Islet precursor cell (in vitro differentiated cells): Measurements from ENCODE around the gene RARRES1.
A peak's percentile ranks its signal among the peaks of the same experiment; 100 is the strongest.

Experiments
- DNase-seq: peaks from one replicate; pipeline ENCODE4 v3.0.0-alpha.2; 2018

RARRES1 gene, protein sequence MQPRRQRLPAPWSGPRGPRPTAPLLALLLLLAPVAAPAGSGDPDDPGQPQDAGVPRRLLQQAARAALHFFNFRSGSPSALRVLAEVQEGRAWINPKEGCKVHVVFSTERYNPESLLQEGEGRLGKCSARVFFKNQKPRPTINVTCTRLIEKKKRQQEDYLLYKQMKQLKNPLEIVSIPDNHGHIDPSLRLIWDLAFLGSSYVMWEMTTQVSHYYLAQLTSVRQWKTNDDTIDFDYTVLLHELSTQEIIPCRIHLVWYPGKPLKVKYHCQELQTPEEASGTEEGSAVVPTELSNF

GRCh38 chr3:158731938-158732855, at the start of gene RARRES1:
Gene RARRES1 (minus strand): TSS chr3:158732457. CDS start chr3:158732415, 42 bp downstream.
- DNase-seq, result peak; percentile 79

GRCh38 chr3:158781849-158782248, 49.6 kb upstream of the RARRES1 start:
- no peak for DNase-seq

- DNase-seq, result no peak
Observed at GRCh38 chr3:158781191-158781590, 48.9 kb upstream of the RARRES1 start.

DNA sequence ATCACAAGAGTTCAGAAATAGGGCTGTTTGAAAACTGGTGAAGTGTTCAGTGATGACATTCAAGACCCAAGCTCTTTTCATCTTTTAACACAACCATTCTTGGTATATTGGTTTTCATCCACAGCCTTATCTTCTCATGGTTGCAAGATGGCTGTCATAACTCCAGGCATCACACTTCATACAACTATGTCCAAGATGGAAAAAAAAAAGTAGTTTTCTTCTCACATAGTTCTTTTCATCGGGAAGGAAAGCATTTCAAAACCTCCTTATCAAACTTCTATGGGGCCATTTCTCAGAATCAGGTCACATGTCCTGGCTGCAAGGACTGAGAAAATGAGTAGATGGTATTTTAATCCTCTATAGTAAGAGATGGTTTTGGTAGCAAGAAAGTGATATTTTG, 48.5 kb upstream of the RARRES1 start:
- DNase-seq, result no peak

DNA sequence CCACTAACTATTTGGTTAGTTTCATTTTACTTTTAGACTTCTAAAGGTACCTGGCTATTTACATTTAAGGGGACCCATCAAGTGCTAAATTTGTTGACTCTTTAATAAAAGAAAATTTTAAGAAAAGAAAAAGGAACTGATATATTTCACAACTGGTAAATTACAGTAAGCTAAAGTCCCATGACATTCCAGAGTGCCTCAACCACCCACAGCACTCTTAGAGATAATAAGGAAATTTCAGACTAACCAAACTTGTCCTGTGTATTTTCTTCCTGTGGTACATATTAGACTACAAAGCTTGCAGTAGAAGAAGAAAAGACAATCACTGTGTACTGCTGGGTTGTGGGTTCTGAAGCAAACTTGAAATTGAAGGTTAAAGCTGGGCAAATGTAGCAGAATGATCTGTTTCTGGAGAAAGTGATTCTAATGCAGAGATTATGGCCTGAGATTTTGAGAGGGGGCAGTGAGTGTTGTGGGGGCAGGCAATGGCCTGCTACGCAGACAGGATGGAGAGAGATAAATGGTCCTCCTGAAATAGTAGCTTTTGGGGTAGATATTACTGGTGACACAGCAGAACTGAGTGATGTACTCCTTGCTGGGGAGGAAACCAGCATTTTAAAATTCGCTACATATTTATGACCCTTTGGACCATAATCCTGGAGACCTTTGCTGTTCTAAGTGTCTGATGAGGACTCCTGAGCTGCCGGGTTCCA, 45.1 kb upstream of the RARRES1 start:
- no peak for DNase-seq

- DNase-seq, result no peak
Observed at GRCh38 chr3:158776531-158776930, 44.3 kb upstream of the RARRES1 start.

DNA sequence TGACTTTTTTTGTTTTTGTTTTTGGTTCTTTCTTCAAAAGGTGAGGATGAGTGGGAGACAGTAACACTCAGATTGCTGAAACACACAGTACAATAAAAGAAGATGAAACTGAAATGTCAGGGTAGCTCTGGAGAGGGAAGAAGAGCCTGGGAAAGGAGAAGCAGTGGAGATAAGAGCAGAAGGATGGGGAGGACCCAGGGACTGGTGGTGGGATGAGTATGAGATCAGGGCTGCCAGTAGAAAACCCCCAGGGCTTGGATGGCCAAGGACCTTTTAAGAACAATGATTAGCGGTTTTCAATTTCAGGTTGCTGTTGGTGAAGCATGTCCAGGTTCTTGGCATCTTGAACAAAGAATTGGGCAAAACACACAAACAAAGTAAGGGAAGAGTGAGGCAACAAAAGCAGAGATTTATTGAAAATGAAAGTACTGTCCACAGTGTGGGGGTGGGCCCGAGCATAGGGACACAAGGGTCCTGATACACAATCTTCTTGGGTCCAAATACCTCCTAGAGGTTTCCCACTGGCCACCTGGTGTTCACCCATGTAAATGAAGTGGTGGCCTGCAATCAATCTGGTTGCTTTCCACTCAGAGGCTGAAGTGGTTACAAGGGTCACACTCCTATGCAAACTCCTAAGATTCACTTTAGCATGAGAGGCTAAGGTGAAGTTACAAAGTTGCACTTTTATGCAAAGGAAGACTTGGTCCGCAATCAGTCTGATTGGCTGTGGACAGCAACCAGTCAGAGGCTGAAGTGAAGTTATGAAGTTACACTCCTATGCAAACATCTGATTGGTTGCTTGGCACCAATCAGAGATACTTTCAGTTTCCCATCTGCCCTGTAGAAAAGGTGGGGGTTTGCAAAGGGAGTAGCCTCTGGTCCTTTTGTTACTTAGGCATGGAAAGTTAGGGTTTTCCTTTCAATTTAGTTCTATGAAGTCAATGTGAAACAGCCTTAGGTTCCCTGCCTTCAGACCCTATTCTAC, 43.5 kb upstream of the RARRES1 start:
- DNase-seq, result no peak

DNA sequence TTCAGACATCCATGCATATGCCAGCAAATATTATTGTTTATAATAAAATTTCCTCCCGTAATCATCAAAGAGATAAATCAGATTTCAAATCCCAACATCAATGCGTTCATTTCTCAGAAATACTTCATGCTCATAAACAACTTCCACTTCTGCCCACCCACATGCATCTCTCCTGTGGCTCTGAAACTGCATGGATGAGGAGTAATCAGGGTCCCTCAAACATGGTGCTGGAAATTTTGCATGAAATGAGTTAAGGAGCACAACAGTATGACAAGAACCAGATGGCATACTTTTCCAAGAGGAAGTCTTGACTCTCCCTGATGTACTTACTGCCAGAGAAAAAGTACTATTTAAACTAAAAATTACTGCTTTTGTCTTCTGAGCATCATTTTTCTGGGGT, 42.7 kb upstream of the RARRES1 start:
- no peak for DNase-seq

GRCh38 chr3:158773845-158774830, 41.9 kb upstream of the RARRES1 start:
- DNase-seq, result no peak

DNA sequence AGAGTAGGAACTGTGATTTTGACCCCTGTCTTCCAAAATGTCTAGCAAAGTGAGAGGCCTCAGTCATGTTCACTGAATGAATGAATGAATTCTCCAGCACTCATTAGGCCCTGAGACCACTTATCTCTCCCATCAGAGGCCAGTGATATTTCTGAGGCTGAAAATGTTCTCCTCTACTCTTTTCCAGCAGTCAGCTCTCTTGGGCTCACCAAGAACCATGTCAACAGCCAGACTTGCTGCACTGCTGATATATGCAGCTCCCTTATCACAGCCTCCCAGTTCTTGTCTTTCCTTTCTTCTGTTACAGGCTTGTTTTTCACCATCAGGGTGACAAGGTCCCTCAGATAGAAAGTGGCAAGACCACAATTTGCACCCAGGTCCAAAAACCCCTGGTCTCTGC, 40.9 kb upstream of the RARRES1 start:
- DNase-seq, result no peak

DNA sequence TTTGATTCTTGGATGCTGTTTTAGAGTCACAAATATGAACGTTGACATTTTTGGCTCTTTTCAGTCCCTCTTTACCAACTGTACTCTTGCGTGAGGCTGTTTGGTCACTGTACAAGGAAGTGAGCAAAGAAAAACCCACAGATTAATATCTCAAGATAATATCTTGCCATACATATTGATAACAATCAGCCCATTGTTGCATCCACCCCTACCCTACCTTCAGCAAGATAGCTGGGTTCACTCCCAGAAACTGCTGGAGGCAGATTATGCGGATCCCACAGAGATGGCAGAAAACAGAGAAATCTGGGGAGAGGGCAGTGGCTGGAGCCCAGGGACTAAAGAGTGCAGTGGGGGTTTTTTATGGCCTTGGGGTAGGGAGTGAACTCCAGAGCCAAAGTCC, 39.7 kb upstream of the RARRES1 start:
- DNase-seq, result no peak

GRCh38 chr3:158771577-158771976, 39.3 kb upstream of the RARRES1 start:
- no peak for DNase-seq

DNA sequence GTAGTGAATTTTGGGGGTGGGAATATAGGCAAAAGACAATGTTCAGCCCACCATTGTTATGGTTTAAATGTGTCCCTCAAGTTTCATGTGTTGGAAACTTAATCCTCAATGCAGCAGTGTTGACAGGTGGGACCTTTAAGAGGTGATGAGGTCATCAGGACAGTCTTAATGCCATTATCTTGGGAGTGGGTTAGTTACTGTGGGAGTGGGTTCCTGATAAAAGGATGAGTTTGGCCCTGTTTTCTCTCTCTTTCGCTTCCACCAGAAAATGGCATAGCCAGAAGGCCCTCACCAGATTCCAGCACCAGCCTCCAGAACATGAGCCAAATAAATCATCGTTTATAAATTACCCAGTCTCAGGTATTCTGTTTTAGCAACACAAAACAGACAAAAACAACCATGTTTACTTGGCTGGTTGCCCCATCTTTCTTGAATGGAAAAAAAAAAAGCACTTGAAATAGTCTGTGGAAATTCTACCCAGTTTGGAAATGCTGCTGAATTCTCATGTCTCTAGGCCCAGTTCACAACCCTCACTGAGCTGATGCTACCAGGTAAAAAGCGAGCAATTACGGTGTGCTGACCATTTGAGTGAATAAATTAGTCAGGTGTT, 38.6 kb upstream of the RARRES1 start:
- no peak for DNase-seq

DNA sequence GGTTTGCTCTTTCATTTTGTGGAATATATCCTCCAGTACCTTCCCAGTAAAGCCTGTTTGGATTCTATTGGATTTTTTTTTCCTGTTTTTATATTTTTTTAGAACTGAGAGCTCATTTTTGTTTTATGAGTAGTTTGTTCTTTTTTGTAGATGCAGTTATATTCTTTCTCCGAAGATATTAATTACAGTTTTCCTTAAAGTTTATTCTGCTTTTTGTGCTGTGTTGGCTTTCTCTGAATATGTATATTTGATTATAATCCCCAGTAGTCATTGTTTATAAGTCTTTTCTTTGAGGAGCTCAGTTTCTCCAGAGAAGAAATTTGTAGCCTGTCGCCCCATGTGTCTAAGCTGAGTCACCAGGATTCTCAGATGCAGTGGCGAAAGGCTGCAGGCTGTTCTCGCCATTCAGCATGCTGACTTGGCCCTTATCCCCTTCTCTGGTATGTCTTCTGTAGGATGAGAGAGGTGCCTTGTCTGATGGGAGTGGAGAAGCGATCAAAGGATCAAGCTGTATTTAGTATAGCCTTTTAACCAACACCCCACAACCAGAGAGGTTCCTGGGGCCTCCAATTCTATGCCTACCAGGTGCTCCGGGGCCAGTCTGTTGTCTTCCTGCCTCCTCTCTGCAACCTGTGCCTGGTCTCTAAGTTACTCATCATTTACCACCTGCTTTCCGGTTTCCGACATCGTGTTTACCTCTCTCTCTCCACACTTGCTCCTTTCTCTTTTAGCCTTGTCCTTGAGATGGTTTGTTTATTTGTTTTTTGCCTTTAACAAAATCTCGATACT, 37.9 kb upstream of the RARRES1 start:
- DNase-seq, result peak; percentile 86

GRCh38 chr3:158769549-158769948, 37.3 kb upstream of the RARRES1 start:
- no peak for DNase-seq

DNA sequence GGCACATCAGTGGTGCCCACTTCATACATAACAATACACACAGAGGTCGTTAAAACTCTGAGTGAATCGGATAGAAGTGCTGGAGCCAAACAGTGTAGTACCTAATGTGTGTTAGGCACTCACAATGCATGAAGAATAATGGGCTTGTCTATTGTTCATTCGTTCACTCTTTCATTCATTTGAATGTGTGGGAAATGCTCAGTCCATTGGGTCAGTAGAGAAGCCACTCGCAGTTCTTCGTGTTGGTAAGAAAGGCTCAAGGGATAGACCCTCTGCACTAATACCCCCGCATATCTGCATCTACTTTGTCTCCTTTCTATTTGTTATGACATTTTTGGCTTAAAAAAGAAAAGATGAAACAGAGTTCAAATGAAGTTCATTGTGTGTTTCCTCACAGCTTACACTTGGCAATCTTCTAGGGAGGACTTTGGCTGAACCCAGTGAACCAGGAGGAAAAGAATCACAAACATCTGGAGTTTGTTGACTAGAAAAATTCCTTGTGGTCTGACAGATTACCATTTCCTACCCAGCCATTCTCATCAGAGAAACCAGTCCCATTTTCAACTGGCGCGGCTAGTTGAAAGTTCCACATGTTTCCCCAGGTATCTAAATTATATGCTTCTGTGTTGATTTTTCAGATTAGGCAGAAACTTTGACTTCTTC, 36.8 kb upstream of the RARRES1 start:
- no peak for DNase-seq

DNA sequence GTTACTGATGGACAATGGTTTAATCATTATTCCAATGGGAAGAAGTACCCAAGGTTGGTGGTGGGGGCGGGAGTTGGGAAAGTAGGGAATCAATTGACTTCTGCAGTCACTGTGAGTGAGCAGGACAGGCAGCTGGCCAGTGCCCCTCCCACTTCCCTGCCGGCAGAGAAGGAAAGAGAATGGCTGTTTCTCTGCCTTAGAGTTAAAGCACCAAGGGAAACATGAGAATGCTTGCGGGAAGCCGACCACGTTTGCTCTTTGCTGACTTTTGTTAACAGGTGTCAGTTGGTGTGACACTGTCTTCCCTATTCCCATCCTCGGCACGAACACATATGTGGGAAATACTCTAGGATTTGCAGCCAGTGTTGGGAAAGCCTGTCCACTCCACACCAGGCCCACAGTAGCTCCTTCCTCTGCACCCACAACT, 36.1 kb upstream of the RARRES1 start:
- DNase-seq, result peak; percentile 75

GRCh38 chr3:158766364-158766763, 34.1 kb upstream of the RARRES1 start:
- DNase-seq, result no peak
